HL-60 (cell line): Measurements from ENCODE around the gene ATXN7L1.
A peak's percentile ranks its signal among the peaks of the same experiment; 100 is the strongest.

Experiments
- DNase-seq, 2 experiments: peaks; one replicate each; pipeline ENCODE4 v3.0.0-alpha.2; 2010 to 2020; ENCODE audit warnings: low read depth in 1 of 2, low spot score in 1 of 2
- H3K27ac ChIP-seq: fragments of 250-450 bp; sonication (Bioruptor Pico); replicated peaks from 2 replicates; pipeline ENCODE4 v1.5.1; 2020; ENCODE audit warnings: mild to moderate bottlenecking, moderate library complexity
- H3K27me3 ChIP-seq: fragments of 250-450 bp; sonication (Bioruptor Pico); 2 replicates; pipeline ENCODE4 v1.5.1; 2021; ENCODE audit warnings: mild to moderate bottlenecking, moderate library complexity; ENCODE audit not compliant: insufficient read depth, poor library complexity, severe bottlenecking
- H3K4me3 ChIP-seq: replicated peaks from 2 replicates; pipeline ENCODE4 v1.5.1; 2011; ENCODE audit warnings: mild to moderate bottlenecking, control low read depth, low read length; ENCODE audit not compliant: insufficient read depth
- GABPA ChIP-seq: IDR thresholded peaks from 2 replicates; pipeline ENCODE4 v1.6.1; 2012; ENCODE audit warnings: low read depth
- POLR2AphosphoS5 ChIP-seq: IDR thresholded peaks from 2 replicates; pipeline ENCODE4 v1.6.1; 2012; ENCODE audit warnings: low read depth
- REST ChIP-seq: IDR thresholded peaks from 2 replicates; pipeline ENCODE4 v1.6.1; 2012; ENCODE audit warnings: low read depth; ENCODE audit not compliant: insufficient replicate concordance
- SPI1 ChIP-seq: IDR thresholded peaks from 2 replicates; pipeline ENCODE4 v1.6.1; 2012; ENCODE audit warnings: low read depth, mild to moderate bottlenecking, borderline replicate concordance
- TF ChIP-seq, protein P1 (sequence below): IDR thresholded peaks from one replicate; pipeline ENCODE4 v1.5.1; 2011; ENCODE audit warnings: low read length, control low read depth, inconsistent platforms; ENCODE audit not compliant: insufficient read depth

Gene ATXN7L1

DNA sequence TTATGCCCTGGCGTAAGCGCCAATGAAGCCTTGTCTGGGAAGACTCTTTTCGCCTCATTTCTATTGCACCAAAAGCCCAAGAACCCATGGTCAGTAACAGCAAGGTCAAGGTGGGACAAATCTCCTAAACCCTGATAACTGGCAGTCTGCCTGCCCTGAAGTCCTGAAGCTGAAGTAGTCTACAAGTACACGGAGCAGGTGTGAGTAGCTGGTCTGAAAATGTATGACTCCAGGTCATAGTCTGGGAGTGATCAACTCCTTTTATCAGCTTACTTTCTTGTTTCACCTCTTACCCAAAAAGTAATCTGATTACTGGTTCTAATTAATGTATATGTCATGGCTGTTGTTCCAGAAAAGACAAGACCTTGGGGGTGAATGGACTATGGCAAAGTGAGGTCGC is 187.8 kb downstream of the ATXN7L1 start:
- DNase-seq: no peak
- Histone ChIP-seq H3K4me3 (no peak overlapping the region), H3K27me3 (no peaks in the 10 kb centered on the region), H3K27ac (no peak overlapping the region)
- TF ChIP-seq GABPA (no peak), POLR2AphosphoS5 (no peak)
- TF ChIP-seq, protein P1, sequence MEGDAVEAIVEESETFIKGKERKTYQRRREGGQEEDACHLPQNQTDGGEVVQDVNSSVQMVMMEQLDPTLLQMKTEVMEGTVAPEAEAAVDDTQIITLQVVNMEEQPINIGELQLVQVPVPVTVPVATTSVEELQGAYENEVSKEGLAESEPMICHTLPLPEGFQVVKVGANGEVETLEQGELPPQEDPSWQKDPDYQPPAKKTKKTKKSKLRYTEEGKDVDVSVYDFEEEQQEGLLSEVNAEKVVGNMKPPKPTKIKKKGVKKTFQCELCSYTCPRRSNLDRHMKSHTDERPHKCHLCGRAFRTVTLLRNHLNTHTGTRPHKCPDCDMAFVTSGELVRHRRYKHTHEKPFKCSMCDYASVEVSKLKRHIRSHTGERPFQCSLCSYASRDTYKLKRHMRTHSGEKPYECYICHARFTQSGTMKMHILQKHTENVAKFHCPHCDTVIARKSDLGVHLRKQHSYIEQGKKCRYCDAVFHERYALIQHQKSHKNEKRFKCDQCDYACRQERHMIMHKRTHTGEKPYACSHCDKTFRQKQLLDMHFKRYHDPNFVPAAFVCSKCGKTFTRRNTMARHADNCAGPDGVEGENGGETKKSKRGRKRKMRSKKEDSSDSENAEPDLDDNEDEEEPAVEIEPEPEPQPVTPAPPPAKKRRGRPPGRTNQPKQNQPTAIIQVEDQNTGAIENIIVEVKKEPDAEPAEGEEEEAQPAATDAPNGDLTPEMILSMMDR: no peak

DNA sequence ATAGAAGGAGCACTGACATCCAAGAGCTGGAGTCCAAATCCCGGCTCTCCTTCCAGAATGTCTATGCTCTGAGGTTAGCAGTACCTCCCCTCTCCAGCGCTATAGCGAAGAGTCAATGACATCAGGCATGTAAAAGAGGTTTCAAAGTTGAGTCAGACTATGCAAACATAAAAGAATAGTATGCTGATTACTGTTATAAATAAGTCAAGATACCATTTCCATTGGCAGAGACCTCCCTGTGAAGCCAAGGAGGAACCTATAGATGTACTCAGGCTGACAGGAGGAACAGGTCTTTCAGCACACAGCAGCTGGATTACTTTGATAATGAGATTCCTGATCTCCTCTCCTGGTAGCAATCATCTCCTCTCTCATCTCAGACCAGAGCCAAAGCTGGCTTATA is 191.2 kb downstream of the ATXN7L1 start:
- no peak for DNase-seq
- Histone ChIP-seq H3K27me3 (no peaks in the 10 kb centered on the region), H3K27ac (no peak overlapping the region), H3K4me3 (no peak overlapping the region)
- TF ChIP-seq, protein P1: no peak

DNA sequence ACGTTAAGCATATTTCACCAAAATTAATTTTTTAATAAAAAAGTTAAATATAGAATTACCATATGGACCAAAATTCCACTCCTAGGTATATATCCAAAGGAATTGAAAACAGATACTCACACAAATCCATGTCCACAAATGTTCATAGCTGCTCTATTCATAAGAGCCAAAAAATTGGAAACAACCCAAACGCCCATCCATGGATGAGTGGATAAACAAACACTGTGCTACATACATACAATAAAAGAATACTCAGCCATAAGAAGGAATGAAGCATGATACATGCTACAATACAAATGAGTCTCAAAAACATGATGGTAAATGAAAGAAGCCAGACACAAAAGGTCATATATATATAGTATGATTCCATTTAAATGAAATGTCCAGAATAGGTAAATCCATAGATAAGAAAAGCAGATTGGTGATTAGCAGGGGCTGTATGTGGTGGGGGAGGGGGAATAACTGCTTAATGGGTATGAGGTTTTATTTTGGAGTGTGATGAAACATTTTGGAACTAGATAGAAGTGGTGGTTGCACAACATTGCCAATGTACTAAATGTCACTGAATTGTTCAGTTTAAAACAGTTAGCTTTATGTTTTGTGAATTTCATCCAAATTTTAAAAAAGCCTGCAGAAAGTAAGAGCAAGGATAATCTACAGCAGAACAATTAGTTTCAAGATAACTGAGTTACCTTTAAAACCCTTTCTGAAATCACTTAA is 193.9 kb downstream of the ATXN7L1 start:
- H3K27ac ChIP-seq: no peak overlapping the region
- TF ChIP-seq REST: no peak
- no peak for TF ChIP-seq SPI1
- no peak for TF ChIP-seq GABPA
- TF ChIP-seq POLR2AphosphoS5: no peak
- TF ChIP-seq, protein P1: no peak
- DNase-seq: peak in 1 of 2 experiments; percentile 22
- H3K4me3 ChIP-seq: no peak overlapping the region
- no peaks in the 10 kb centered on the region for H3K27me3 ChIP-seq

- Histone ChIP-seq H3K27ac (no peak overlapping the region), H3K27me3 (no peaks in the 10 kb centered on the region), H3K4me3 (no peak overlapping the region)
- TF ChIP-seq POLR2AphosphoS5: no peak
- TF ChIP-seq, protein P1: no peak
- no peak for TF ChIP-seq REST
- no peak for TF ChIP-seq SPI1
- no peak for TF ChIP-seq GABPA
- DNase-seq: no peak
Measured at GRCh38 chr7:105680505-105681187, 195.8 kb downstream of the ATXN7L1 start.
